ENCODE measurements around the gene RPGRIP1.
"Not testable (repeated sequence)": the region's sequence is repeated elsewhere in the genome, so short reads cannot be mapped to it uniquely, and the experiment has no call there.

- TF ChIP-seq POLR2A (IDR thresholded peaks at IDR 0.05; ENCODE audit: low read length); GATA1 (IDR thresholded peaks at IDR 0.05; ENCODE audit: low read depth, low read length): not testable (repeated sequence)
These were observed 2.0 kb downstream of the RPGRIP1 start for GRCh38 chr14:21281917-21282316.

All from erythroblast (primary cell).